Astrocyte of the spinal cord (primary cell): ENCODE results near the gene IMPDH1.
A peak's percentile ranks its signal among the peaks of the same experiment; 100 is the strongest.

Experiments used
- DNase-seq: peaks from one replicate; pipeline ENCODE4 v3.0.0; 2011; ENCODE audit warnings: low read depth, low spot score
- H3K4me3 ChIP-seq: 2 replicates; pipeline ENCODE4 v1.5.1; 2011; ENCODE audit warnings: low read depth, mild to moderate bottlenecking, low read length, moderate library complexity
- CTCF ChIP-seq: IDR thresholded peaks from 2 replicates; pipeline ENCODE4 v1.5.1; 2012; ENCODE audit warnings: low read depth, mild to moderate bottlenecking, low read length, inconsistent platforms
- in situ Hi-C: cut with HindIII; loops from 2 replicates; pipeline ENCODE4 v1.10.0; 2017; ENCODE audit warnings: low sequenced_read_pairs

Gene IMPDH1

GRCh38 chr7:128415217-128415785, 5.5 kb upstream of the IMPDH1 start:
- DNase-seq: no peak
- no peak overlapping the region for H3K4me3 ChIP-seq
- in situ Hi-C loops: no loop called here
- TF ChIP-seq CTCF: no peak

GRCh38 chr7:128410451-128410753, 620 bp upstream of the IMPDH1 start:
- H3K4me3 ChIP-seq: peak overlapping the region; percentile 63
- no peak for DNase-seq
- in situ Hi-C loops: no loop called here
- no peak for TF ChIP-seq CTCF

- in situ Hi-C loops: no loop called here
- DNase-seq: no peak
- no peak for TF ChIP-seq CTCF
Observed at GRCh38 chr7:128408709-128409595, 830 bp downstream of the IMPDH1 start.

GRCh38 chr7:128407751-128408708, 1.8 kb downstream of the IMPDH1 start:
- in situ Hi-C loops: no loop called here
- H3K4me3 ChIP-seq: no peak overlapping the region
- DNase-seq: no peak

More at GRCh38 chr7:128408709-128409595, 830 bp downstream of the IMPDH1 start:
- peak overlapping the region; percentile 63 for H3K4me3 ChIP-seq

GRCh38 chr7:128407233-128407589, 2.6 kb downstream of the IMPDH1 start:
- in situ Hi-C loops: no loop called here
- H3K4me3 ChIP-seq: no peak overlapping the region
- TF ChIP-seq CTCF: no peak

More at GRCh38 chr7:128407751-128408708, 1.8 kb downstream of the IMPDH1 start:
- no peak for TF ChIP-seq CTCF

More at GRCh38 chr7:128407233-128407589, 2.6 kb downstream of the IMPDH1 start:
- DNase-seq: no peak
